ENCODE measurements around the gene EEF2KMT.
"Not testable (repeated sequence)": the region's sequence is repeated elsewhere in the genome, so short reads cannot be mapped to it uniquely, and the experiment has no call there.

GRCh38 chr16:5090592-5090991 is 7.0 kb downstream of the EEF2KMT start:
- TF ChIP-seq CTCF (IDR thresholded peaks at IDR 0.05; ENCODE audit: low read length); EZH2 (IDR thresholded peaks at IDR 0.05; ENCODE audit: borderline replicate concordance, low read length): not testable (repeated sequence)

All from OCI-LY1 (cell line).